Measurements from ENCODE around the gene TMEM120A.

- no peak for TF ChIP-seq POLR2A (IDR thresholded peaks at IDR 0.05; ENCODE audit: extremely low read depth, insufficient read length)
- TF ChIP-seq CTCF (IDR thresholded peaks at IDR 0.05; ENCODE audit: low read depth, low read length) = no peak
- TF ChIP-seq MAX (IDR thresholded peaks at IDR 0.05; ENCODE audit: low read depth, low read length) = no peak
- no peak for TF ChIP-seq MYC (IDR thresholded peaks at IDR 0.05; ENCODE audit: low read depth, low read length)
These were observed 8.8 kb downstream of the TMEM120A start for GRCh38 chr7:75985518-75986146.
